ENCODE results near the gene WDR33. TPM values are rescaled to one million over a fixed set of nuclear protein-coding genes. Genes with fewer than 3 reads are reported as not detected.
A peak's percentile ranks its signal among the peaks of the same experiment; 100 is the strongest.

The WDR33 gene
- total RNA-seq, 2 donors from 2014 or later: 69.2 to 71.7 TPM

- Mint-ChIP-seq H3K9me3 (no peaks in the 10 kb centered on the region), H3K36me3 (ENCODE audit: insufficient read depth in 2 of 2) (peaks cover 5 to 30% of the 10 kb centered on the region in 2 donors), H3K4me3 (no peak overlapping the region), H3K4me1 (ENCODE audit: low read depth) (peaks cover 8% of the 10 kb centered on the region), H3K27ac (no peak overlapping the region), H3K27me3 (ENCODE audit: low read depth) (no peaks in the 10 kb centered on the region)
- ATAC-seq (replicated peaks in 1 of 2): no peak
- DNase-seq: no peak
These were observed 91.4 kb downstream of the WDR33 start for GRCh38 chr2:127719301-127720218.

DNA sequence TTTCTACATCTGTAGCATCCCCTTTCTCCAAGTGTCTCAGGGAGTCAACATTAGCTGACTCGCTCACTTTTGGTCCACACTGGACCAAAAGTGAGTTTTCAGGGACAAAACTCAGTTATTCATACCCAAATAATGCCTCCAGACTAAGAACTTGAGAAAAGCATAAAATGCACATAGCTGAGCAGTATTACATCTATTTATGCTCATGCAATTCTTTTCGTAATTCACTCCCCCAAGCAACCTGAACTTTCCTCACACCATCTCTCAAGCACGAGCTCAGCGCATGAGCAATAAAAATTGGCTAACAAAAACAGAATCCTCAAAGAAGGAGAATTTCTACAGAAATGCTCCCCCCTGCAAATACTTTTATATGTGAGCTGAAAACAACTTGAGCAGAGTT lies 92.7 kb downstream of the WDR33 start:
- DNase-seq (no peak), ATAC-seq (replicated peaks in 1 of 2) (no peak)
- Mint-ChIP-seq H3K27ac (no peak overlapping the region), H3K4me1 (ENCODE audit: low read depth) (peaks cover 8% of the 10 kb centered on the region), H3K9me3 (no peaks in the 10 kb centered on the region), H3K4me3 (no peak overlapping the region), H3K36me3 (ENCODE audit: insufficient read depth in 2 of 2) (peaks cover 5 to 27% of the 10 kb centered on the region in 2 donors), H3K27me3 (ENCODE audit: low read depth) (no peaks in the 10 kb centered on the region)

GRCh38 chr2:127715778-127716449 lies 95.1 kb downstream of the WDR33 start:
- Mint-ChIP-seq H3K27ac (no peak overlapping the region), H3K9me3 (no peaks in the 10 kb centered on the region), H3K36me3 (ENCODE audit: insufficient read depth in 2 of 2) (peaks cover 0 to 12% of the 10 kb centered on the region in 2 donors), H3K27me3 (ENCODE audit: low read depth) (no peaks in the 10 kb centered on the region), H3K4me1 (ENCODE audit: low read depth) (no peaks in the 10 kb centered on the region), H3K4me3 (no peak overlapping the region)
- DNase-seq (no peak), ATAC-seq (replicated peaks in 1 of 2) (no peak)

DNA sequence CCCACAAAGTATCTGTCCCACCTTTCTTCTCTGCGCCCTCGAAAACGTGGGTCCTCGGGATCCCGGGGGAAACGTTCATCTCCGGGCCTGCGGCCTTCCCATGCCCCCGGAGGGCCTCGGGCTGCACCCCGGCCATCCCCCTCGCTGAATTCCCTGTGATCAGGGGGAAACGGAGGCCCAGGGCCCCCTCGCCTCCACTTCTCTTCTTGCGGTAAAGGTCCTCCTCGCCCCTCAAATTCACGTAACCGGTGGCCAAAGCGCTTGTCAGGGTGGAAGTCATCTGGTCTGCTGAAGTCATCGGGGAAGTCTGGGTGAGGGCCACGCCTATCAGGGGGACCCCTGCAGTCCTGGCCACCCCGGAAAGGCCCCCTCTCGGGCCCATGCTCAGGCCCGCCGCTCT lies 97.4 kb downstream of the WDR33 start:
- H3K36me3 Mint-ChIP-seq (ENCODE audit: insufficient read depth in 2 of 2): peaks cover 0 to 10% of the 10 kb centered on the region in 2 donors
- H3K4me1 Mint-ChIP-seq (ENCODE audit: low read depth): no peaks in the 10 kb centered on the region
- no peak for DNase-seq
- no peak overlapping the region for H3K27ac Mint-ChIP-seq
- no peak overlapping the region for H3K4me3 Mint-ChIP-seq
- no peak for ATAC-seq (replicated peaks in 1 of 2)
- no peaks in the 10 kb centered on the region for H3K27me3 Mint-ChIP-seq (ENCODE audit: low read depth)
- no peaks in the 10 kb centered on the region for H3K9me3 Mint-ChIP-seq

DNA sequence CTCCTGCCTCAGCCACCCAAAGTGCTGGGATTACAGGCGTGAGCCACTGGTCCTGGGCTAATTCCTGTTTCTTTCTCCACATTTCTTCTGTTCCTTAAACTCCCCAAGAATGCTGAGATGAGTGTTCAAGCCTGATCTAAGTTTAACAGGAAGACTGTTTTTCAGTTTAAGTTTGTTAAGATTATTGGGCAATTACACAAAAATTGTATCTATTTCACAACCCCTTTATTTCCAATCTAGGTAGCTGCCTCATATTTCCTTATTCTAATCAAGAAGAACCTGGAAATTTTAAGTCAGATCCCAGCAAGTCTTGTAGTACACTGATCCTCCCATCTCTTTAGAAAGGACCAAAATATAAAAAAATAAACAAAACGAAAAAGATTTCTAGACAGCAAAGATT lies 98.0 kb downstream of the WDR33 start:
- DNase-seq (no peak), ATAC-seq (replicated peaks in 1 of 2) (no peak)
- Mint-ChIP-seq H3K36me3 (ENCODE audit: insufficient read depth in 2 of 2) (peaks cover 0 to 7% of the 10 kb centered on the region in 2 donors), H3K9me3 (no peaks in the 10 kb centered on the region), H3K27me3 (ENCODE audit: low read depth) (no peaks in the 10 kb centered on the region), H3K27ac (no peak overlapping the region), H3K4me3 (no peak overlapping the region), H3K4me1 (ENCODE audit: low read depth) (no peaks in the 10 kb centered on the region)

DNA sequence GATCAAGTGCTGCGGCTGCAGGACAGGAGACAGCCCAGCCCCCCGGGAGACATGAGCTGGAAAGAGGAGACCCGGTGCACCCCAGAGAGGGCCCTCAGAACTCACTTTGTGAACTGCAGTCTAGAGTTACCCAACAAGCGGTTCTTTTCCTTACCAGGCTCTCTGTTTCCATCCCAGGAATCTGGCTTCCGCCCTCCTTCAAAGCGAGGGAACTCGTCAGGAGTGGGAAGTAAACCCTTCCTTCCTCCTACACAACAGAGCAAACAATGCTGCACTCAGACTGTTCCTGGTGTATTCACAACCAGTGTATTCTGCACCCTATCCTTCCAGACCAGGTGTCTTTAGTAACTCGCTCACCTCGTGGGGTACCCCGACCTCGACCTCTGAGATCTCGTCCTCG lies 101.6 kb downstream of the WDR33 start:
- peaks cover 13% of the 10 kb centered on the region for H3K4me1 Mint-ChIP-seq (ENCODE audit: low read depth)
- H3K27ac Mint-ChIP-seq: no peak overlapping the region
- H3K27me3 Mint-ChIP-seq (ENCODE audit: low read depth): no peaks in the 10 kb centered on the region
- no peaks in the 10 kb centered on the region for H3K9me3 Mint-ChIP-seq
- H3K4me3 Mint-ChIP-seq: no peak overlapping the region
- DNase-seq (no peak), ATAC-seq (replicated peaks in 1 of 2) (no peak)
- peaks cover 2 to 12% of the 10 kb centered on the region in 2 donors for H3K36me3 Mint-ChIP-seq (ENCODE audit: insufficient read depth in 2 of 2)

GRCh38 chr2:127707890-127708648 lies 102.9 kb downstream of the WDR33 start:
- no peak for DNase-seq
- H3K27me3 Mint-ChIP-seq (ENCODE audit: low read depth): no peaks in the 10 kb centered on the region
- H3K9me3 Mint-ChIP-seq: no peaks in the 10 kb centered on the region
- H3K27ac Mint-ChIP-seq: no peak overlapping the region
- H3K4me3 Mint-ChIP-seq: no peak overlapping the region
- peaks cover 25% of the 10 kb centered on the region for H3K4me1 Mint-ChIP-seq (ENCODE audit: low read depth)
- peak; percentile 10 to 21 for ATAC-seq (replicated peaks in 1 of 2)
- H3K36me3 Mint-ChIP-seq (ENCODE audit: insufficient read depth in 2 of 2): peaks cover 2 to 14% of the 10 kb centered on the region in 2 donors

- Mint-ChIP-seq H3K27ac (peak overlapping the region; percentile 71), H3K4me1 (ENCODE audit: low read depth) (peaks cover 34% of the 10 kb centered on the region), H3K9me3 (no peaks in the 10 kb centered on the region), H3K36me3 (ENCODE audit: insufficient read depth in 2 of 2) (peaks cover 2 to 17% of the 10 kb centered on the region in 2 donors), H3K27me3 (ENCODE audit: low read depth) (no peaks in the 10 kb centered on the region), H3K4me3 (no peak overlapping the region)
- no peak for DNase-seq
- ATAC-seq (replicated peaks in 1 of 2): no peak
These were observed 104.6 kb downstream of the WDR33 start for GRCh38 chr2:127706215-127706990.

DNA sequence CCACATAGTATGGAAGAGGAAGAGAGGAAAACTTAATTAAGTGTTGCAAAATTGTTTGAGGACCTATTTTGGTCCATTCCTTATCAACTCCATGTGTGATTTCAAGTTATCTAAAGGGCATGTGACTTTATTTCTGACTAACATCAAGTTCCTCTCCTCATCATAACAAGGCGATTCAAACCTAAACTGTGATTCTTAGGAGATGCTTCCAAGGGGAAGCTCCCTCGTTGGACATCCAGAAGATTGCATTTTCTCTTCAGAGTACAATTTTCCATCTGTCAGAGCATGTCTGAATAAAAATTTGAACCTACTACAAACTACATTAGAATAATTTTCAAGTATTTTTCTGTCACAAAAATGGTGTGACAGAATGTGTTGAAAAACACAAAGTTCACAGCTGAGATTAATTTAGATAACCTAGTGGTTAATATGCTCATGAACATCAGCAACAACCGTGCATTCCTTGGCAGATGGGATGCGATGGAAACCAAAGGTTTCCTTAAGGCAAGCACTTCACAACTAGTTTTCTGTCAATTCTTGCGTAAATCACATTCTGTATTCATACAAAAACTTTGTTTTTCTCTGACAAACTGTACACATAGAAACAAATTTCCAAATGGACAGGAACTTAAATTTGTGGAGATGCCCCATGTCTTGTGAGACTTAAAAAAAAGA lies 105.4 kb downstream of the WDR33 start:
- Mint-ChIP-seq H3K4me1 (ENCODE audit: low read depth) (peaks cover 40% of the 10 kb centered on the region), H3K36me3 (ENCODE audit: insufficient read depth in 2 of 2) (peaks cover 2 to 13% of the 10 kb centered on the region in 2 donors), H3K9me3 (no peaks in the 10 kb centered on the region), H3K27me3 (ENCODE audit: low read depth) (no peaks in the 10 kb centered on the region), H3K27ac (peak overlapping the region; percentile 39), H3K4me3 (no peak overlapping the region)
- DNase-seq: no peak
- no peak for ATAC-seq (replicated peaks in 1 of 2)

GRCh38 chr2:127704641-127705390 lies 106.2 kb downstream of the WDR33 start:
- Mint-ChIP-seq H3K27me3 (ENCODE audit: low read depth) (no peaks in the 10 kb centered on the region), H3K27ac (peak overlapping the region; percentile 39), H3K4me3 (peak overlapping the region in 1 of 2 donors; percentile 55), H3K9me3 (no peaks in the 10 kb centered on the region), H3K36me3 (ENCODE audit: insufficient read depth in 2 of 2) (peaks cover 2 to 13% of the 10 kb centered on the region in 2 donors), H3K4me1 (ENCODE audit: low read depth) (peaks cover 46% of the 10 kb centered on the region)
- no peak for ATAC-seq (replicated peaks in 1 of 2)
- DNase-seq: no peak

- no peak for ATAC-seq (replicated peaks in 1 of 2)
- H3K4me3 Mint-ChIP-seq: peak overlapping the region; percentile 84 to 91
- peaks cover 46% of the 10 kb centered on the region for H3K4me1 Mint-ChIP-seq (ENCODE audit: low read depth)
These were observed 107.7 kb downstream of the WDR33 start for GRCh38 chr2:127703282-127703681.

More at GRCh38 chr2:127703282-127703681, 107.7 kb downstream of the WDR33 start:
- H3K27ac Mint-ChIP-seq: no peak overlapping the region
- no peaks in the 10 kb centered on the region for H3K27me3 Mint-ChIP-seq (ENCODE audit: low read depth)
- no peak for DNase-seq
- no peaks in the 10 kb centered on the region for H3K9me3 Mint-ChIP-seq
- H3K36me3 Mint-ChIP-seq (ENCODE audit: insufficient read depth in 2 of 2): peaks cover 2 to 13% of the 10 kb centered on the region in 2 donors

Measured in activated T-cell treated with anti-CD3 and anti-CD28 coated beads, Interleukin-2, amount 50 U/mL, for 72 hours (primary cell).